Endothelial cell of umbilical vein (primary cell): ENCODE data around the gene FXYD7. TPM values are rescaled to one million over a fixed set of nuclear protein-coding genes. Genes with fewer than 3 reads are reported as not detected.

ENCODE experiments used
- BruUV-seq: library from RNA; stranded (reverse); fragments of 400-500 nt; replicated peaks from 2 replicates; lab custom pipeline; 2021; lab: Mats Ljungman, UMichigan
- CTCF ChIA-PET: fragments of 300-600, 350-600 bp; sonication (Branson Sonifier 250); formaldehyde crosslinking; loops from one replicate; lab custom pipeline; 2021; ENCODE audit warnings: antibody characterized with exemption, inconsistent platforms; lab: Charles Lee
- POLR2A ChIA-PET: fragments of 300-600, 350-600 bp; sonication (Branson Sonifier 250); formaldehyde crosslinking; loops from one replicate; lab custom pipeline; 2021; ENCODE audit warnings: antibody characterized with exemption, inconsistent platforms; lab: Charles Lee
- DNase-seq: peaks from one replicate; pipeline ENCODE4 v3.0.0-alpha.2; 2011; ENCODE audit warnings: low read depth, low spot score
- FAIRE-seq: peaks from 2 replicates; lab custom pipeline; 2011; peaks lifted over from hg19 to GRCh38; lab: Jason Lieb, UNC
- H2AFZ ChIP-seq: 2 replicates; pipeline ENCODE4 v1.6.0; 2012; ENCODE audit warnings: low read depth, low read length, control low read depth, inconsistent platforms
- H3K27ac ChIP-seq: 2 replicates; pipeline ENCODE4 v1.5.1; 2011; ENCODE audit warnings: low read depth, mild to moderate bottlenecking, control low read depth, low read length, moderate library complexity; ENCODE audit not compliant: insufficient read depth
- H3K27me3 ChIP-seq, 2 experiments: 2 replicates each; pipeline versions ENCODE4 v1.6.0 to v1.6.1; 2011; ENCODE audit warnings: low read length in 2 of 2, mixed read lengths in 1 of 2; ENCODE audit not compliant: control insufficient read depth in 2 of 2, insufficient read depth in 2 of 2
- H3K36me3 ChIP-seq, 2 experiments: 2 replicates in 1 of 2; 3 replicates in 1 of 2; pipeline ENCODE4 v1.5.1; 2011; ENCODE audit warnings: low read length in 2 of 2, mild to moderate bottlenecking in 1 of 2, moderate library complexity in 1 of 2; ENCODE audit not compliant: control insufficient read depth in 2 of 2, insufficient read depth in 2 of 2; ENCODE audit errors: extremely low read depth in 1 of 2
- H3K4me1 ChIP-seq: 3 replicates; pipeline ENCODE4 v1.5.1; 2011; ENCODE audit warnings: mild to moderate bottlenecking, low read length; ENCODE audit not compliant: control insufficient read depth, insufficient read depth; ENCODE audit errors: extremely low read depth
- H3K4me2 ChIP-seq: 2 replicates; pipeline ENCODE4 v1.6.1; 2011; ENCODE audit warnings: low read length, control low read depth, mixed read lengths; ENCODE audit not compliant: insufficient read depth
- H3K4me3 ChIP-seq, 3 experiments: fragments of 200-600 bp in 1 of 3; sonication (generic), shearing (Covaris generic) in 1 of 3; replicated peaks in 1 of 3; 2 replicates each; pipeline ENCODE4 v1.5.1; 2011 to 2016; ENCODE audit warnings: control low read depth in 3 of 3, low read length in 3 of 3, mild to moderate bottlenecking in 2 of 3, inconsistent platforms in 1 of 3, low read depth in 1 of 3, moderate library complexity in 1 of 3; ENCODE audit not compliant: insufficient read depth in 1 of 3
- H3K79me2 ChIP-seq: 2 replicates; pipeline ENCODE4 v1.6.0; 2012; ENCODE audit warnings: low read length, inconsistent platforms; ENCODE audit not compliant: control insufficient read depth, insufficient read depth
- H3K9ac ChIP-seq: replicated peaks from 2 replicates; pipeline ENCODE3; 2011; ENCODE audit warnings: low read length, control low read depth; ENCODE audit not compliant: insufficient read depth; ENCODE audit errors: extremely low read depth
- H3K9me1 ChIP-seq: replicated peaks from 3 replicates; pipeline ENCODE4 v1.6.0; 2011; ENCODE audit warnings: mild to moderate bottlenecking, low read length; ENCODE audit not compliant: control insufficient read depth, insufficient read depth; ENCODE audit errors: extremely low read depth
- H3K9me3 ChIP-seq: replicated peaks from 2 replicates; pipeline ENCODE4 v1.5.1; 2012; ENCODE audit warnings: low read length, inconsistent platforms; ENCODE audit not compliant: control insufficient read depth, insufficient read depth
- H4K20me1 ChIP-seq: replicated peaks from 2 replicates; pipeline ENCODE3; 2011; ENCODE audit warnings: mild to moderate bottlenecking, low read length; ENCODE audit not compliant: control insufficient read depth, insufficient read depth; ENCODE audit errors: extremely low read depth
- EZH2 ChIP-seq: IDR thresholded peaks from 2 replicates; pipeline ENCODE4 v1.6.1; 2012; ENCODE audit warnings: borderline replicate concordance, low read depth, mild to moderate bottlenecking, moderate library complexity, low read length, inconsistent platforms; ENCODE audit not compliant: severe bottlenecking
- FOS ChIP-seq: IDR thresholded peaks from 2 replicates; pipeline ENCODE4 v1.6.1; 2011; ENCODE audit warnings: mild to moderate bottlenecking, low read length, moderate library complexity, borderline replicate concordance; ENCODE audit not compliant: insufficient read depth
- GATA2 ChIP-seq: IDR thresholded peaks from 2 replicates; pipeline ENCODE4 v1.7.0; 2011; ENCODE audit warnings: low read depth, mild to moderate bottlenecking, moderate library complexity, mixed read lengths, low read length; ENCODE audit not compliant: insufficient read length, insufficient read depth
- JUN ChIP-seq: IDR thresholded peaks from 2 replicates; pipeline ENCODE4 v1.6.1; 2011; ENCODE audit warnings: borderline replicate concordance, low read depth; ENCODE audit not compliant: insufficient read length, insufficient read depth
- MYC ChIP-seq: IDR thresholded peaks from one replicate; pipeline ENCODE4 v1.6.1; 2011; ENCODE audit warnings: mild to moderate bottlenecking, low read depth, low read length
- POLR2A ChIP-seq: IDR thresholded peaks from 2 replicates; pipeline ENCODE4 v1.6.1; 2012; ENCODE audit warnings: low read depth, mild to moderate bottlenecking, control low read depth, low read length
- POLR2AphosphoS5 ChIP-seq: IDR thresholded peaks from 2 replicates; pipeline ENCODE4 v1.6.1; 2012; ENCODE audit warnings: low read depth, mild to moderate bottlenecking, control low read depth, low read length, moderate library complexity; ENCODE audit not compliant: insufficient read depth
- dilution Hi-C: fragments of 300-500 bp; cut with MboI; formaldehyde crosslinking; loops from one replicate; pipeline ENCODE4 v1.15.0; 2019; ENCODE audit warnings: low sequenced_read_pairs; ENCODE audit not compliant: extremely low pct_ligation_motif_present
- intact Hi-C: fragments of 100-400 bp; cut with micrococcal nuclease; formaldehyde crosslinking; loops from one replicate; pipeline ENCODE4 v1.10.0; 2022
- polyA plus RNA-seq, 4 experiments: library from polyadenylated mRNA; depleted of rRNA in 3 of 4; stranded (reverse) in 3 of 4; unstranded in 1 of 4; fragments of >200 nt; gene quantifications; 2 replicates each; pipeline versions ENCODE4 v1.2.1 to v1.2.3, GENCODE V29; 2011 to 2012; ENCODE audit warnings: missing spikeins in 1 of 4
- total RNA-seq: library from RNA; stranded (reverse); gene quantifications from 2 replicates; pipeline ENCODE4 v1.2.3, GENCODE V29; 2021
- TF ChIP-seq, protein P1 (sequence below), 2 donors: IDR thresholded peaks; 1 replicate in 1 of 2; 2 replicates in 1 of 2; pipeline ENCODE4 v1.5.1; 2011; ENCODE audit warnings: low read length in 2 of 2, mild to moderate bottlenecking in 2 of 2, moderate library complexity in 2 of 2, control low read depth in 1 of 2, inconsistent platforms in 1 of 2, low read depth in 1 of 2; ENCODE audit not compliant: insufficient read depth in 1 of 2; ENCODE audit errors: extremely low read depth in 1 of 2
- TF ChIP-seq, protein P2 (sequence below): IDR thresholded peaks from 2 replicates; pipeline ENCODE4 v1.6.1; 2011; ENCODE audit not compliant: insufficient read depth, insufficient read length

The FXYD7 gene
- total and polyA plus RNA-seq, 2 donors (not counting 3 experiments of a cell fraction or from before 2014, with no cell fraction given) = not detected

DNA sequence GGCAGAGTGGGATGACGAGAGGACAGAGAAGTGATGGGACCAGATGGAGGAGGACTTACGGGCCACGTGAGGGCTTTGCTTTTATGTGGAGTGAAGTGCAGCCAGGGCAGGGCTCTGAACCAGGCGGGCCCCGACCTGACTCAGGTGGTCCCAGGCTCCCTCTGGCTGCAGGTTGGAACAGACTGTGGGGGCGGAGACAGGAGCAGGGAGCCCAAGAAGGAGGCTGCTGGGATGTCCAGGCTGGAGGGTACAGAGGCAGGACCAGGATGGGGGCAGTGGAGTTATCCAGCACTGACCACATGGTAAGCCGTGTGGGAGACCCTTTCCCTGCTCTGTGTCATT is 13.6 kb downstream of the FXYD7 start:
- intact Hi-C loops = no loop called here
- no peaks in the 10 kb centered on the region for H3K9me1 ChIP-seq
- TF ChIP-seq JUN = no peak
- no peak for TF ChIP-seq POLR2A
- TF ChIP-seq EZH2 = no peak
- no peak for TF ChIP-seq MYC
- no peak for TF ChIP-seq POLR2AphosphoS5
- TF ChIP-seq, protein P1, sequence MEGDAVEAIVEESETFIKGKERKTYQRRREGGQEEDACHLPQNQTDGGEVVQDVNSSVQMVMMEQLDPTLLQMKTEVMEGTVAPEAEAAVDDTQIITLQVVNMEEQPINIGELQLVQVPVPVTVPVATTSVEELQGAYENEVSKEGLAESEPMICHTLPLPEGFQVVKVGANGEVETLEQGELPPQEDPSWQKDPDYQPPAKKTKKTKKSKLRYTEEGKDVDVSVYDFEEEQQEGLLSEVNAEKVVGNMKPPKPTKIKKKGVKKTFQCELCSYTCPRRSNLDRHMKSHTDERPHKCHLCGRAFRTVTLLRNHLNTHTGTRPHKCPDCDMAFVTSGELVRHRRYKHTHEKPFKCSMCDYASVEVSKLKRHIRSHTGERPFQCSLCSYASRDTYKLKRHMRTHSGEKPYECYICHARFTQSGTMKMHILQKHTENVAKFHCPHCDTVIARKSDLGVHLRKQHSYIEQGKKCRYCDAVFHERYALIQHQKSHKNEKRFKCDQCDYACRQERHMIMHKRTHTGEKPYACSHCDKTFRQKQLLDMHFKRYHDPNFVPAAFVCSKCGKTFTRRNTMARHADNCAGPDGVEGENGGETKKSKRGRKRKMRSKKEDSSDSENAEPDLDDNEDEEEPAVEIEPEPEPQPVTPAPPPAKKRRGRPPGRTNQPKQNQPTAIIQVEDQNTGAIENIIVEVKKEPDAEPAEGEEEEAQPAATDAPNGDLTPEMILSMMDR (IDR thresholded peaks at IDR 0.05; ENCODE audit: extremely low read depth in 1 of 2, insufficient read depth in 1 of 2, low read depth in 1 of 2, low read length in 2 of 2) = no peak
- H3K27me3 ChIP-seq = no peaks in the 10 kb centered on the region
- no peak overlapping the region for H3K27ac ChIP-seq
- H3K79me2 ChIP-seq = peaks cover 34% of the 10 kb centered on the region
- H3K9ac ChIP-seq = no peak overlapping the region
- ChIA-PET POLR2A (no interaction called here), CTCF (no interaction called here)
- peaks cover 20% of the 10 kb centered on the region for H3K4me1 ChIP-seq
- H2AFZ ChIP-seq = no peak overlapping the region
- no peak for FAIRE-seq
- BruUV-seq = no TSS peak
- no peaks in the 10 kb centered on the region for H3K9me3 ChIP-seq
- no peak for DNase-seq
- H3K4me3 ChIP-seq = no peak overlapping the region
- no peaks in the 10 kb centered on the region for H4K20me1 ChIP-seq
- dilution Hi-C loops = no loop called here
- peaks cover 17 to 20% of the 10 kb centered on the region in 2 experiments for H3K36me3 ChIP-seq
- peak overlapping the region; percentile 78 for H3K4me2 ChIP-seq

DNA sequence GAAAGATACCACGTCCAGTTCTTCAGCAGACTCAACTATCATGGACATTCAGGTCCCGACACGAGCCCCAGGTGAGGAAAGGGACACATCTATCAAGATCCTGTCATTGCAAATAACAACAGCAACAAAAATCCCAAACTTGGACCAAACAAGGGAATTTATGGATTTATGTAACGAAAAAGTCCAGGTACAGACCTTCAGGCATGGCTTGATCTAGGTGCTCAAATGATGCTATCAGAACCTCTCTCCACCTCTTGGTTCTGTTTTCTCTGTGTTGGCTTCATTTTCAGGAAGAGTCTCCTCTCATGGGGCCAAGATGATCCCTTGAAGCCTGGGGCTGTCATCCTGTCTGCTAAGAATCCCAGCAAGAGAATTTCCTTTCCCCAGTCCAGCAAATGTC is 14.4 kb downstream of the FXYD7 start:
- ChIA-PET POLR2A (no interaction called here), CTCF (no interaction called here)
- TF ChIP-seq POLR2A (no peak), POLR2AphosphoS5 (no peak), FOS (no peak), GATA2 (no peak), JUN (no peak)
- TF ChIP-seq, protein P1 (IDR thresholded peaks at IDR 0.05; ENCODE audit: extremely low read depth in 1 of 2, insufficient read depth in 1 of 2, low read depth in 1 of 2, low read length in 2 of 2) = no peak
- TF ChIP-seq, protein P2, sequence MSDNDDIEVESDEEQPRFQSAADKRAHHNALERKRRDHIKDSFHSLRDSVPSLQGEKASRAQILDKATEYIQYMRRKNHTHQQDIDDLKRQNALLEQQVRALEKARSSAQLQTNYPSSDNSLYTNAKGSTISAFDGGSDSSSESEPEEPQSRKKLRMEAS = no peak
- no peaks in the 10 kb centered on the region for H3K27me3 ChIP-seq
- H3K4me2 ChIP-seq = no peak overlapping the region
- peaks cover 20% of the 10 kb centered on the region for H3K4me1 ChIP-seq
- no peaks in the 10 kb centered on the region for H3K9me1 ChIP-seq
- peaks cover 20 to 23% of the 10 kb centered on the region in 2 experiments for H3K36me3 ChIP-seq
- H3K4me3 ChIP-seq = no peak overlapping the region
- H3K79me2 ChIP-seq = peaks cover 34% of the 10 kb centered on the region
- no TSS peak for BruUV-seq
- no peak for FAIRE-seq
- no peak overlapping the region for H3K9ac ChIP-seq
- H3K27ac ChIP-seq = no peak overlapping the region
- H2AFZ ChIP-seq = no peak overlapping the region
- intact Hi-C loops = no loop called here
- H4K20me1 ChIP-seq = no peaks in the 10 kb centered on the region
- no peak for DNase-seq
- dilution Hi-C loops = no loop called here
- H3K9me3 ChIP-seq = no peaks in the 10 kb centered on the region
